Thyroid gland (tissue), 4 donors: Measurements from ENCODE around the gene PEX10.

Experiments
- POLR2A ChIP-seq, 2 donors: fragments of 450-650 bp; IDR thresholded peaks; one replicate each; pipeline ENCODE4 v1.6.1; 2017; ENCODE audit warnings: antibody characterized with exemption in 2 of 2, mild to moderate bottlenecking in 2 of 2, moderate library complexity in 1 of 2
- TF ChIP-seq, protein P1 (sequence below), 6 experiments: fragments of 200-600 bp in 3 of 6; fragments of 450-650 bp in 3 of 6; sonication (generic) in 3 of 6; IDR thresholded peaks; one replicate each; pipeline ENCODE4 v1.5.1; 2016 to 2019; ENCODE audit warnings: antibody characterized with exemption in 6 of 6, mild to moderate bottlenecking in 2 of 6, inconsistent platforms in 1 of 6, moderate library complexity in 1 of 6

DNA sequence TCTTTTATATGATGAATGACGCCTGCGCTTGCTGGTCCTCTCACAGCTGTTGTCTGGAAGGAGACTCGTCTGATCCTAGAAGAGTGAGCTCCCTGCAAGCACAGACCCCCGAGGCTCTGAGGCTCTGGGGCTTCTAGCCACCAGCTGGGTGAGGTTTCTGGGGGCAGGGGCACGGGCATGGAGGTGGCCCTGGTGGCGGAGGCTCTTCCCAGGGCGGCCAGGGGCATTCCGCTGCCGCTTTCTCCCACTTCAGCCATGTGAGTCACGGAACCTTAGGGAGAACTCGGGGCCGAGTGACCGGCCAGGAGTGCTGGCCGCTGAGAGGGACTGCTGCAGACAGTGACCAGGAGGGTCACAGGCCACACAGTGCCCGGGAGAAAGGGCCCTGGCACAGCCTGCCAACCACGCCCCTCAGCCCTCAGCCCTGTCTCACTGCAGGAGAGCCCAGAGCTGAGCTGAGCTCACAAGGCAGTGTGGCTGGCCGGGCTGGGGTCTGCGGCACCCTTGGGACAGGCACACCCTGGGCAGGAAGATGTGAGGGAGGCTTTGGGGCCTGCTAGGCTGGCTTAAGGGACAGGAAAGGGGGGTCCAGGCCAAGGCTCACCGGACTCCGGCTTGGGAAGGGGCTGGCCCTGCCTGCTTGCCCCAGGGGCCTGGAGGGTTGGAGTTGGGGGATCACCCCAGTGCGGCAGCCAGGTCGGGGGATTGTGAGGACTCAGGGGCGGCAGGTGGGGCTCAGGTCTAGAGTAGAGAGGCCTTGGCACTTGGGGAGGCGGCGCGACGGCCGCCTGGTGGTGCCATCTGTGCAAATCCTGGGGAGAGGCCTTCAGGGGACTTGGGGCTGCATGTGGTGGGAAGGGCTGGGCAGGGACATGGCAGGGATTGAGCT lies 56.7 kb downstream of the PEX10 start:
- TF ChIP-seq, protein P1, sequence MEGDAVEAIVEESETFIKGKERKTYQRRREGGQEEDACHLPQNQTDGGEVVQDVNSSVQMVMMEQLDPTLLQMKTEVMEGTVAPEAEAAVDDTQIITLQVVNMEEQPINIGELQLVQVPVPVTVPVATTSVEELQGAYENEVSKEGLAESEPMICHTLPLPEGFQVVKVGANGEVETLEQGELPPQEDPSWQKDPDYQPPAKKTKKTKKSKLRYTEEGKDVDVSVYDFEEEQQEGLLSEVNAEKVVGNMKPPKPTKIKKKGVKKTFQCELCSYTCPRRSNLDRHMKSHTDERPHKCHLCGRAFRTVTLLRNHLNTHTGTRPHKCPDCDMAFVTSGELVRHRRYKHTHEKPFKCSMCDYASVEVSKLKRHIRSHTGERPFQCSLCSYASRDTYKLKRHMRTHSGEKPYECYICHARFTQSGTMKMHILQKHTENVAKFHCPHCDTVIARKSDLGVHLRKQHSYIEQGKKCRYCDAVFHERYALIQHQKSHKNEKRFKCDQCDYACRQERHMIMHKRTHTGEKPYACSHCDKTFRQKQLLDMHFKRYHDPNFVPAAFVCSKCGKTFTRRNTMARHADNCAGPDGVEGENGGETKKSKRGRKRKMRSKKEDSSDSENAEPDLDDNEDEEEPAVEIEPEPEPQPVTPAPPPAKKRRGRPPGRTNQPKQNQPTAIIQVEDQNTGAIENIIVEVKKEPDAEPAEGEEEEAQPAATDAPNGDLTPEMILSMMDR (IDR thresholded peaks at IDR 0.05) = no peak
- no peak for TF ChIP-seq POLR2A (IDR thresholded peaks at IDR 0.05)
